ENCODE results near the gene TAPBPL. TPM values are rescaled to one million over a fixed set of nuclear protein-coding genes. Genes with fewer than 3 reads are reported as not detected.

The TAPBPL gene
- total and polyA plus RNA-seq, 2 of the 13 experiments (the other 11 are each of a cell fraction or from before 2014, with no cell fraction given): 10.0 to 14.5 TPM

DNA sequence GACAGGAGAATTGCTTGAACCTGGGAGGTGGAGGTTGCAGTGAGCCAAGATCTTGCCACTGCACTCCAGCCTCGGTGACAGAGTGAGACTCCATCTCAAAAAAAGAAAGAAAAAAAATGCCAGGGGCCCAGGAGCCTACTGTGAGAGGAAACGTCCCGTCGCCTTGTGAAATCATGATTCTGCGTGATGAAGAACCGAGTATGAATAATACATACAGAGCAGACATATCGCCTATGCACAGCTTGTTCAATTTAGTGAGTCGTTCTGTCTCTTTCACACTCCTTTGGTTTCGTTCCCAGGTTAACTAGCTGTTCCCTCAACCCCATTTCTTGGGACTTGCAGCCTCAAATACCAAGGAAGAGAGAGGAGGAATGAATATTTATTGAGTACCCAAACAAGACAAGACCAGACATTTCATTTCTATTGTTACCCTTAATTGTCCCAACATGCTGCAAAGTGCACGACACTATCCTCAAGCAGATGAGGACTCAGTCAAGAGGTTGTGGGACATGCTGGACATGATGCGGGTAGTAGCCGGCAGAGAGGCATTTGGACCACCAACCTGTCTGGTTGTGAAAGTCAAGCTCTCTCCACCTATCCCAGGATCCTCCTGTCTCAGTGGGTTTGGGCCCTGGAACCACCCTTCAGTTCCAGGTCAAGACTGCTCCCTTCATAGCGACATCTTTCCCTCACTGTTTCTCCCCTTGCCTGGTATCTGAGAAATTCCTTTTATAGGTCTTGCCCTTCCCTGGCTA lies 15.7 kb upstream of the TAPBPL start:
- Histone ChIP-seq H3K36me3 (replicated peaks in 1 of 2; ENCODE audit: control insufficient read depth in 1 of 2, insufficient read depth in 2 of 2, low read length in 2 of 2) (no peaks in the 10 kb centered on the region), H3K27me3 (ENCODE audit: control insufficient read depth in 1 of 2, insufficient read depth in 2 of 2, low read length in 2 of 2) (no peaks in the 10 kb centered on the region; a peak in 2 of 5 replicates), H3K9ac (ENCODE audit: insufficient read depth, low read depth, low read length) (no peak overlapping the region), H3K27ac (ENCODE audit: extremely low read length, insufficient read depth, low read length) (no peak overlapping the region), H3K9me3 (ENCODE audit: low read length) (no peaks in the 10 kb centered on the region), H2AFZ (ENCODE audit: low read length) (no peak overlapping the region), H3K79me2 (ENCODE audit: insufficient read depth, low read length) (no peaks in the 10 kb centered on the region), H4K20me1 (ENCODE audit: insufficient read depth, low read length) (no peaks in the 10 kb centered on the region), H3K4me3 (replicated peaks in 1 of 3; ENCODE audit: insufficient read depth in 1 of 3, low read depth in 2 of 3, low read length in 3 of 3) (no peak overlapping the region), H3K4me1 (ENCODE audit: insufficient read depth, low read length) (peaks cover 19% of the 10 kb centered on the region), H3K4me2 (ENCODE audit: low read depth, low read length) (no peak overlapping the region)
- in situ Hi-C loops (cut with HindIII; ENCODE audit: extremely low pct_ligation_motif_present, low pct_unique_long_range_greater_than_20kb): no loop called here
- FAIRE-seq (no peak), ATAC-seq (no peak), DNase-seq (ENCODE audit: low spot score) (no peak)
- ChIA-PET POLR2A (no interaction called here), CTCF (ENCODE audit: low intra/inter-chr PET ratio, low total read pairs) (no interaction called here)
- 46% methylated on average over 11 of the region's 13 CpGs for WGBS (ENCODE audit: low lambda C conversion rate)
- no TSS peak for BruUV-seq (replicated peaks)
- intact Hi-C loops (cut with micrococcal nuclease; ENCODE audit: unreplicated experiment): no loop called here
- TF ChIP-seq ZNF296 (CRISPR knock-in tag; conservative IDR thresholded peaks at IDR 0.05) (no peak), TGIF2 (CRISPR knock-in tag; IDR thresholded peaks at IDR 0.05) (no peak), CENPT (CRISPR knock-in tag; IDR thresholded peaks at IDR 0.05; ENCODE audit: low read depth) (no peak), HHEX (CRISPR knock-in tag; IDR thresholded peaks at IDR 0.05) (no peak), TCF12 (IDR thresholded peaks at IDR 0.05) (no peak), TCF12 (CRISPR knock-in tag; IDR thresholded peaks at IDR 0.05) (no peak), ZNF749 (CRISPR knock-in tag; IDR thresholded peaks at IDR 0.05; ENCODE audit: borderline replicate concordance) (no peak), ZSCAN29 (CRISPR knock-in tag; conservative IDR thresholded peaks at IDR 0.05) (no peak), PAF1 (CRISPR knock-in tag; IDR thresholded peaks at IDR 0.05) (no peak), ZNF343 (CRISPR knock-in tag; IDR thresholded peaks at IDR 0.05) (no peak), ZNF616 (CRISPR knock-in tag; IDR thresholded peaks at IDR 0.05; ENCODE audit: low read depth) (no peak), ZFX (CRISPR knock-in tag; IDR thresholded peaks at IDR 0.05; ENCODE audit: low read depth) (no peak)
- TF ChIP-seq, protein P1, sequence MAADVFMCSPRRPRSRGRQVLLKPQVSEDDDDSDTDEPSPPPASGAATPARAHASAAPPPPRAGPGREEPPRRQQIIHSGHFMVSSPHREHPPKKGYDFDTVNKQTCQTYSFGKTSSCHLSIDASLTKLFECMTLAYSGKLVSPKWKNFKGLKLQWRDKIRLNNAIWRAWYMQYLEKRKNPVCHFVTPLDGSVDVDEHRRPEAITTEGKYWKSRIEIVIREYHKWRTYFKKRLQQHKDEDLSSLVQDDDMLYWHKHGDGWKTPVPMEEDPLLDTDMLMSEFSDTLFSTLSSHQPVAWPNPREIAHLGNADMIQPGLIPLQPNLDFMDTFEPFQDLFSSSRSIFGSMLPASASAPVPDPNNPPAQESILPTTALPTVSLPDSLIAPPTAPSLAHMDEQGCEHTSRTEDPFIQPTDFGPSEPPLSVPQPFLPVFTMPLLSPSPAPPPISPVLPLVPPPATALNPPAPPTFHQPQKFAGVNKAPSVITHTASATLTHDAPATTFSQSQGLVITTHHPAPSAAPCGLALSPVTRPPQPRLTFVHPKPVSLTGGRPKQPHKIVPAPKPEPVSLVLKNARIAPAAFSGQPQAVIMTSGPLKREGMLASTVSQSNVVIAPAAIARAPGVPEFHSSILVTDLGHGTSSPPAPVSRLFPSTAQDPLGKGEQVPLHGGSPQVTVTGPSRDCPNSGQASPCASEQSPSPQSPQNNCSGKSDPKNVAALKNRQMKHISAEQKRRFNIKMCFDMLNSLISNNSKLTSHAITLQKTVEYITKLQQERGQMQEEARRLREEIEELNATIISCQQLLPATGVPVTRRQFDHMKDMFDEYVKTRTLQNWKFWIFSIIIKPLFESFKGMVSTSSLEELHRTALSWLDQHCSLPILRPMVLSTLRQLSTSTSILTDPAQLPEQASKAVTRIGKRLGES (CRISPR knock-in tag; IDR thresholded peaks at IDR 0.05; ENCODE audit: borderline replicate concordance): no peak
- TF ChIP-seq, protein P2, sequence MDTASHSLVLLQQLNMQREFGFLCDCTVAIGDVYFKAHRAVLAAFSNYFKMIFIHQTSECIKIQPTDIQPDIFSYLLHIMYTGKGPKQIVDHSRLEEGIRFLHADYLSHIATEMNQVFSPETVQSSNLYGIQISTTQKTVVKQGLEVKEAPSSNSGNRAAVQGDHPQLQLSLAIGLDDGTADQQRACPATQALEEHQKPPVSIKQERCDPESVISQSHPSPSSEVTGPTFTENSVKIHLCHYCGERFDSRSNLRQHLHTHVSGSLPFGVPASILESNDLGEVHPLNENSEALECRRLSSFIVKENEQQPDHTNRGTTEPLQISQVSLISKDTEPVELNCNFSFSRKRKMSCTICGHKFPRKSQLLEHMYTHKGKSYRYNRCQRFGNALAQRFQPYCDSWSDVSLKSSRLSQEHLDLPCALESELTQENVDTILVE (CRISPR knock-in tag; IDR thresholded peaks at IDR 0.05): no peak
- TF ChIP-seq, protein P3, sequence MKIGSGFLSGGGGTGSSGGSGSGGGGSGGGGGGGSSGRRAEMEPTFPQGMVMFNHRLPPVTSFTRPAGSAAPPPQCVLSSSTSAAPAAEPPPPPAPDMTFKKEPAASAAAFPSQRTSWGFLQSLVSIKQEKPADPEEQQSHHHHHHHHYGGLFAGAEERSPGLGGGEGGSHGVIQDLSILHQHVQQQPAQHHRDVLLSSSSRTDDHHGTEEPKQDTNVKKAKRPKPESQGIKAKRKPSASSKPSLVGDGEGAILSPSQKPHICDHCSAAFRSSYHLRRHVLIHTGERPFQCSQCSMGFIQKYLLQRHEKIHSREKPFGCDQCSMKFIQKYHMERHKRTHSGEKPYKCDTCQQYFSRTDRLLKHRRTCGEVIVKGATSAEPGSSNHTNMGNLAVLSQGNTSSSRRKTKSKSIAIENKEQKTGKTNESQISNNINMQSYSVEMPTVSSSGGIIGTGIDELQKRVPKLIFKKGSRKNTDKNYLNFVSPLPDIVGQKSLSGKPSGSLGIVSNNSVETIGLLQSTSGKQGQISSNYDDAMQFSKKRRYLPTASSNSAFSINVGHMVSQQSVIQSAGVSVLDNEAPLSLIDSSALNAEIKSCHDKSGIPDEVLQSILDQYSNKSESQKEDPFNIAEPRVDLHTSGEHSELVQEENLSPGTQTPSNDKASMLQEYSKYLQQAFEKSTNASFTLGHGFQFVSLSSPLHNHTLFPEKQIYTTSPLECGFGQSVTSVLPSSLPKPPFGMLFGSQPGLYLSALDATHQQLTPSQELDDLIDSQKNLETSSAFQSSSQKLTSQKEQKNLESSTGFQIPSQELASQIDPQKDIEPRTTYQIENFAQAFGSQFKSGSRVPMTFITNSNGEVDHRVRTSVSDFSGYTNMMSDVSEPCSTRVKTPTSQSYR (CRISPR knock-in tag; IDR thresholded peaks at IDR 0.05; ENCODE audit: borderline replicate concordance): no peak

Measured in HepG2 (cell line).